Ureter (tissue), 1 donor: ENCODE data around the gene OSCAR. TPM values are rescaled to one million over a fixed set of nuclear protein-coding genes. Genes with fewer than 3 reads are reported as not detected.

Experiments used
- DNase-seq: peaks from one replicate; pipeline ENCODE4 v3.0.0-alpha.2; 2020; ENCODE audit warnings: low spot score
- total RNA-seq: library from RNA; stranded (reverse); gene quantifications from one replicate; pipeline ENCODE4 v1.2.4, GENCODE V29; 2023
- donor health status: DM: yes; HTN: yes; CAD: no.

The OSCAR gene
- total RNA-seq, 1 donor from 2014 or later = 1.7 TPM

- DNase-seq = no peak
Measured at GRCh38 chr19:54094426-54095000, 6.1 kb downstream of the OSCAR start.

- DNase-seq = no peak
Measured at GRCh38 chr19:54084410-54084809, 16.2 kb downstream of the OSCAR start.

- DNase-seq = no peak
Measured at GRCh38 chr19:54081032-54081431, 19.6 kb downstream of the OSCAR start, which contains the start of gene TARM1. Gene TARM1, minus strand, starts transcription at chr19:54081365. Its CDS starts 25 bp downstream, at chr19:54081340.

- no peak for DNase-seq
Measured at GRCh38 chr19:54077334-54077733, 23.3 kb downstream of the OSCAR start.

- no peak for DNase-seq
Measured at GRCh38 chr19:54074851-54075250, 25.8 kb downstream of the OSCAR start.

- no peak for DNase-seq
Measured at GRCh38 chr19:54073829-54074228, 26.8 kb downstream of the OSCAR start.

- no peak for DNase-seq
Measured at GRCh38 chr19:54069470-54069869, 31.1 kb downstream of the OSCAR start.

- DNase-seq = no peak
Measured at GRCh38 chr19:54063350-54064116, 37.1 kb downstream of the OSCAR start, which contains the start of gene VSTM1. Gene VSTM1, minus strand, starts transcription at chr19:54063897. Its CDS starts 120 bp downstream, at chr19:54063777.

- no peak for DNase-seq
Measured at GRCh38 chr19:54062643-54063042, 38.0 kb downstream of the OSCAR start.

GRCh38 chr19:54047616-54048015, 53.0 kb downstream of the OSCAR start:
- DNase-seq = no peak

GRCh38 chr19:54045771-54046170, 54.8 kb downstream of the OSCAR start:
- no peak for DNase-seq

Other genes with a start within 250 kb of the OSCAR start
- 155 TPM for gene MYADM, start 232.9 kb downstream of the OSCAR start, total RNA-seq
- gene PRKCG, start 218.6 kb downstream of the OSCAR start, total RNA-seq = not detected
- not detected for gene CACNG7, start 191.5 kb downstream of the OSCAR start, total RNA-seq
- gene CACNG8, start 137.9 kb downstream of the OSCAR start, total RNA-seq = 0.08 TPM
- gene CACNG6, start 109.2 kb downstream of the OSCAR start, total RNA-seq = not detected
- gene VSTM1, start 36.9 kb downstream of the OSCAR start, total RNA-seq = not detected
- gene TARM1, start 19.4 kb downstream of the OSCAR start, total RNA-seq = not detected
- 126 TPM for gene NDUFA3, start 2.1 kb upstream of the OSCAR start, total RNA-seq
- gene TFPT, start 14.9 kb upstream of the OSCAR start, total RNA-seq = 16.8 TPM
- gene PRPF31, start 15.0 kb upstream of the OSCAR start, total RNA-seq = 59.0 TPM
- 54.6 TPM for gene CNOT3, start 37.0 kb upstream of the OSCAR start, total RNA-seq
- 5.8 TPM for gene LENG1, start 58.9 kb upstream of the OSCAR start, total RNA-seq
- 155 TPM for gene TMC4, start 72.4 kb upstream of the OSCAR start, total RNA-seq
- gene MBOAT7, start 88.8 kb upstream of the OSCAR start, total RNA-seq = 175 TPM
- 27.7 TPM for gene TSEN34, start 90.5 kb upstream of the OSCAR start, total RNA-seq
- 1,389 TPM for gene RPS9, start 100.1 kb upstream of the OSCAR start, total RNA-seq
- 5.6 TPM for gene LILRB3, start 122.2 kb upstream of the OSCAR start, total RNA-seq
- gene LILRA6, start 142.0 kb upstream of the OSCAR start, total RNA-seq = 1.6 TPM
- 5.3 TPM for gene LILRB5, start 156.5 kb upstream of the OSCAR start, total RNA-seq
- gene LILRB2, start 180.3 kb upstream of the OSCAR start, total RNA-seq = 2.6 TPM
- gene LILRA5, start 212.4 kb upstream of the OSCAR start, total RNA-seq = 2.1 TPM
- gene LILRA4, start 238.4 kb upstream of the OSCAR start, total RNA-seq = 0.44 TPM